ENCODE data around the gene PHYHD1. TPM values are rescaled to one million over a fixed set of nuclear protein-coding genes. Genes with fewer than 3 reads are reported as not detected.
"Not testable (repeated sequence)": the region's sequence is repeated elsewhere in the genome, so short reads cannot be mapped to it uniquely, and the experiment has no call there.

The PHYHD1 gene
- total RNA-seq, 2 experiments from 2014 or later = 0.34 to 0.88 TPM

- intact Hi-C loops (cut with micrococcal nuclease) = loop anchor here (1.0 to 5.0 kb wide), 5 partner anchors 66 to 260 kb away; partner anchors contain the start of genes ENDOG, KYAT1, SET and SH3GLB2
- no peaks in the 10 kb centered on the region for H3K27me3 Mint-ChIP-seq
- no peaks in the 10 kb centered on the region for H3K9me3 Mint-ChIP-seq
- ChIA-PET CTCF (interaction anchor here (1.2 kb wide), 1 partner anchor 129 kb away, joined by 3 read pairs; no protein-coding TSS in a partner anchor), POLR2A (interaction anchor here (0.9 kb wide), 1 partner anchor 129 kb away, joined by 3 read pairs; the partner anchor contains the start of gene ENDOG)
- peak overlapping the region; percentile 98 for H3K4me3 Mint-ChIP-seq
- no peak for DNase-seq
- H3K4me1 Mint-ChIP-seq (ENCODE audit: low read depth) = peaks cover 26% of the 10 kb centered on the region
- peaks cover 21% of the 10 kb centered on the region for H3K36me3 Mint-ChIP-seq
- H3K27ac Mint-ChIP-seq = peak overlapping the region; percentile 98
These were observed 26.4 kb downstream of the PHYHD1 start for GRCh38 chr9:128947277-128947526.

DNA sequence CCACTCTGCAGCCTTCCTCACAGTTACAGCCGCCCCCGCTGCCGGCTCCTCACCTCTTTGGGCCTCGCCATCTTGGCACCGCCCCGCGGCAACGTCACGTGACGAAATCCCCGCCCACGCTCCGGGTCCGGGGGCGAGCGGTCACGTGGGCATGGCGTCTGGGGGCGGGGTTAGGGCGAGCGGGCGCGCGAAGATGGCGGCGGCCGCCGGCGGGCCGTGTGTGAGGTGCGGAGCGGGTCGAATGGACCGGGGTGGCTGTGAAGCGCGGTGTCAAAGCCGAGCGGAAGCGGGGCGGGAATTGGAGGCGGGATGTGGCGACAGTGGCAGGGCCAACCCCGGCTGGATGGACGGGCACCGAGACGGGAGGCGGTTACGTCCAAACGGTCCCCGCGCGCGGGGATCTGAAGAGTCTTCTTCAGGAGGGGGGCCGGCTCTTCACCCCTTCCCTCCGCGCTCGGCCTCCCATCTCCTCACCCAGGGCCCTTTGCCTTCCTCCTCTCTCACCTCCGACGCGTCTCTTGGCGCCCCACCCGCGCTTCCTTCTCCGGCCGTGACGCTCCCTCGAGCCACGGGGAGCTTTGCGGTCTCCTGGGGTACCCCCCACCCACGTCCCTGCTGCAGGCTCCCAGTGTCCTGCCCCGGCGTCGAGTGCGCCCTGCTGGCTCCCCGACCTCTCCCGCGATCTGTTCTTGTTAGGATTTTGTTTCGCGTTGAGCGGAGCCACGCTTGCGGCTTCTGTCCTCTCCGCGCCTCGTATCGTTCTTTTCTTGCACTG is 26.9 kb downstream of the PHYHD1 start, which contains the start of the genes DOLK and NUP188:
TSS of gene DOLK (minus strand) at position 77 of the 775 bp plus-strand sequence. CDS start 300 bp downstream, outside the sequence.
TSS of gene NUP188 (plus strand) at position 173 of the 775 bp plus-strand sequence. CDS start at position 194, 21 bp downstream.
- intact Hi-C loops (cut with micrococcal nuclease) = loop anchor here (1.0 to 5.0 kb wide), 6 partner anchors 66 to 397 kb away; partner anchors contain the start of genes ENDOG, KYAT1, SET and SH3GLB2
- CTCF ChIA-PET = interaction anchor here (1.1 to 1.2 kb wide), 2 partner anchors 130 to 223 kb away, joined by 3 read pairs; partner anchors contain the start of gene ZDHHC12
- Mint-ChIP-seq H3K27ac (peak within 1 kb of the TSS; percentile 98), H3K36me3 (peaks cover 23% of the 10 kb centered on the region), H3K27me3 (no peaks in the 10 kb centered on the region), H3K9me3 (no peaks in the 10 kb centered on the region), H3K4me1 (ENCODE audit: low read depth) (peaks cover 28% of the 10 kb centered on the region), H3K4me3 (peak within 1 kb of the TSS; percentile 98)
- POLR2A ChIA-PET = interaction anchor here (0.7 to 1.4 kb wide), 7 partner anchors 46 to 223 kb away, joined by 3 to 6 read pairs (median 3); partner anchors contain the start of genes ENDOG and ZDHHC12
- DNase-seq = peak; percentile 98

GRCh38 chr9:128961403-128961802 is 40.6 kb downstream of the PHYHD1 start:
- POLR2A ChIA-PET; H3K27ac Mint-ChIP-seq; H3K4me1 Mint-ChIP-seq (ENCODE audit: low read depth); H3K9me3 Mint-ChIP-seq; CTCF ChIA-PET; H3K4me3 Mint-ChIP-seq; DNase-seq; intact Hi-C loops (cut with micrococcal nuclease); H3K27me3 Mint-ChIP-seq: not testable (repeated sequence)
- H3K36me3 Mint-ChIP-seq = peaks cover 32% of the 10 kb centered on the region

DNA sequence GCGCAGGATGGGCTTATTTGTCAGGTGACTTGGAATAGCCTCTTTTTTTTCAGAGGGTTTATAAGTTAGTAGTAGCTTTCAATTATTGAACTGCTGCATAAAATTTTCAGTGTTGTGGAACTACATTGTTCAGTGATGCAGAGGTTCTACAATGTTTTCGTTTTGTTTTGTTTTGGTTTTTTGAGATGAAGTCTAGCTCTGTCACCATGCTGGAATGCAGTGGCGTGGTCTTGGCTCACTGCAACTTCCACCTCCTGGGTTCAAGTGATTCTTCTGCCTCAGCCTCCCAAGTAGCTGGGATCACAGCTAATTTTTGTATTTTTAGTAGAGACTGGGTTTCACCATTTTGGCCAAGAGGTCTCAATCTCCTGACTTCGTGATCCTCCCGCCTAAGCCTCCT is 48.7 kb downstream of the PHYHD1 start:
- intact Hi-C loops (cut with micrococcal nuclease) = no loop called here
- ChIA-PET CTCF (no interaction called here), POLR2A (no interaction called here)
- H3K27ac Mint-ChIP-seq = no peak overlapping the region
- H3K4me1 Mint-ChIP-seq (ENCODE audit: low read depth) = no peaks in the 10 kb centered on the region
- H3K27me3 Mint-ChIP-seq = no peaks in the 10 kb centered on the region
- no peak for DNase-seq
- H3K9me3 Mint-ChIP-seq = no peaks in the 10 kb centered on the region
- peaks cover 44% of the 10 kb centered on the region for H3K36me3 Mint-ChIP-seq
- H3K4me3 Mint-ChIP-seq = no peak overlapping the region

DNA sequence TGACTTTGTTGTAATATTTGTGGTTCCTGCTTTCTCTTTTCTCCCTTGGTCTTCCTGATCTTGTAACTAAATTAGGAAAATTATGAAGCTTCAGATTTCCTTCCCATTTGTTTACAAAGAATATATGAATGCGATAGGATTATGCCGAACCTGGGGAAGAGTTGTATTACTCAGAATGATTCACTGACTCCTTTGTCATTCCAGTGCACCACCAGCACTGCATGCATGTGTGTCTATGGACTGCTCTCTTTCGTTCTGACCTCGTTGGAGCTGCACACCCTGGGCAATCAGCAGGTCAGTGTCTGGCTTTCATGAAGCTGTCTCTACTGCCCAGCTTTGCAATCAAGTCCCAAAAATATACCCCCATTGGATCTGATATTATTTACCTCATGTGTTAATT is 52.2 kb downstream of the PHYHD1 start:
- H3K4me1 Mint-ChIP-seq (ENCODE audit: low read depth) = no peaks in the 10 kb centered on the region
- CTCF ChIA-PET = interaction anchor here (1.5 kb wide), 1 partner anchor 45 kb away, joined by 3 read pairs; no protein-coding TSS in a partner anchor
- H3K36me3 Mint-ChIP-seq = peaks cover 51% of the 10 kb centered on the region
- intact Hi-C loops (cut with micrococcal nuclease) = no loop called here
- no peak overlapping the region for H3K4me3 Mint-ChIP-seq
- H3K9me3 Mint-ChIP-seq = no peaks in the 10 kb centered on the region
- DNase-seq = no peak
- H3K27ac Mint-ChIP-seq = no peak overlapping the region
- no peaks in the 10 kb centered on the region for H3K27me3 Mint-ChIP-seq
- POLR2A ChIA-PET = no interaction called here

GRCh38 chr9:128979111-128979510 is 58.3 kb downstream of the PHYHD1 start:
- no peak for DNase-seq
- intact Hi-C loops (cut with micrococcal nuclease) = no loop called here
- no peaks in the 10 kb centered on the region for H3K9me3 Mint-ChIP-seq

DNA sequence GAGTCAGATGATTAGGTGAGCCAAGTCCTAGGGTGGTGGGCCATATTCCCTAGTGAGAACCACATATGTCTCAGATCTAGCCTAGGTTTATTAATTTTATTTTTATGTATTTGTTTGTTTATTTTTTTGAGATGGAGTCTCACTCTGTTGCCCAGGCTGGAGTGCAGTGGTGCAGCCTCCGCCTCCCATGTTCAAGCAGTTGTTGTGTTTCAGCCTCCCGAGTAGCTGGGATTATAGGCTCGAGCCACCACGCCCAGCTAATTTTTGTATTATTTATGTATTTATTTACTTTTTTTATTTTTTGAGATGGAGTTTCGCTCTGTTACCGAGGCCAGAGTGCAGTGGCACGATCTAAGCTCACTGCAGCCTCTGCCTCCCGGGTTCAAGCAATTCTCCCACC is 62.8 kb downstream of the PHYHD1 start:
- ChIA-PET CTCF (no interaction called here), POLR2A (no interaction called here)
- Mint-ChIP-seq H3K4me3 (no peak overlapping the region), H3K9me3 (no peaks in the 10 kb centered on the region), H3K36me3 (peaks cover 69% of the 10 kb centered on the region), H3K4me1 (ENCODE audit: low read depth) (no peaks in the 10 kb centered on the region), H3K27ac (no peak overlapping the region), H3K27me3 (no peaks in the 10 kb centered on the region)
- intact Hi-C loops (cut with micrococcal nuclease) = no loop called here
- no peak for DNase-seq

More at GRCh38 chr9:128979111-128979510, 58.3 kb downstream of the PHYHD1 start:
- Mint-ChIP-seq H3K4me3 (no peak overlapping the region), H3K27ac (no peak overlapping the region), H3K27me3 (no peaks in the 10 kb centered on the region), H3K36me3 (peaks cover 56% of the 10 kb centered on the region), H3K4me1 (ENCODE audit: low read depth) (no peaks in the 10 kb centered on the region)
- CTCF ChIA-PET = no interaction called here
- POLR2A ChIA-PET = no interaction called here

GRCh38 chr9:128986671-128987070 is 65.9 kb downstream of the PHYHD1 start:
- H3K36me3 Mint-ChIP-seq = peaks cover 55% of the 10 kb centered on the region
- POLR2A ChIA-PET = no interaction called here

DNA sequence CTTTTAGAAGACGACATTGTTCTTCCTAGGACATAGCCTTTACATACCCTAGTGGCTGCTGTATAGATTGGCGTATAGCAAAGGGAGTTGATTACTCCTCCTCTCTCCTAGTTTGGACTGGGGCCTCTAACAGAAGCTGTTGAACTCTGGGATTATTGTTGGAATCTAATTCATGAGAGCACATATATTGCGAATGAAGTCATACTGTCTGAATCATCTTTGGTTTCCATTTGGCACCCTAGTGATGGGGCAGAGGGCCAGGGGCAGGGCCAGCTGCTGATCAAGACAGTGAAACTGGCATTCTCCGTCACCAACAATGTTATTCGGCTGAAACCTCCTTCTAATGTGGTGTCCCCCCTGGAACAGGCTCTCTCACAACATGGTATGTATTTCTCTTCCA is 67.0 kb downstream of the PHYHD1 start:
- CTCF ChIA-PET = no interaction called here

More at GRCh38 chr9:128986671-128987070, 65.9 kb downstream of the PHYHD1 start:
- H3K9me3 Mint-ChIP-seq = no peaks in the 10 kb centered on the region
- no peak overlapping the region for H3K4me3 Mint-ChIP-seq
- intact Hi-C loops (cut with micrococcal nuclease) = no loop called here
- CTCF ChIA-PET = no interaction called here
- H3K27ac Mint-ChIP-seq = no peak overlapping the region
- H3K4me1 Mint-ChIP-seq (ENCODE audit: low read depth) = no peaks in the 10 kb centered on the region
- no peaks in the 10 kb centered on the region for H3K27me3 Mint-ChIP-seq
- DNase-seq = no peak

More for the DNA sequence above, 67.0 kb downstream of the PHYHD1 start:
- H3K4me1 Mint-ChIP-seq (ENCODE audit: low read depth) = no peaks in the 10 kb centered on the region
- intact Hi-C loops (cut with micrococcal nuclease) = no loop called here
- H3K4me3 Mint-ChIP-seq = no peak overlapping the region
- no peak for DNase-seq
- no peaks in the 10 kb centered on the region for H3K9me3 Mint-ChIP-seq
- H3K27ac Mint-ChIP-seq = no peak overlapping the region
- peaks cover 52% of the 10 kb centered on the region for H3K36me3 Mint-ChIP-seq
- POLR2A ChIA-PET = no interaction called here
- no peaks in the 10 kb centered on the region for H3K27me3 Mint-ChIP-seq

Other genes starting within 250 kb of the PHYHD1 start
- 100 to 1,000 TPM; 578 to 592 TPM for gene SET, start 231.8 kb upstream of the PHYHD1 start, total RNA-seq
- gene PKN3, start 218.5 kb upstream of the PHYHD1 start, total RNA-seq = 10 to 100 TPM; 10.4 to 11.4 TPM
- gene ZDHHC12, start 196.9 kb upstream of the PHYHD1 start, total RNA-seq = 10 to 100 TPM; 65.8 to 68.7 TPM
- 10 to 100 TPM; 16.2 to 18.0 TPM for gene ZER1, start 149.1 kb upstream of the PHYHD1 start, total RNA-seq
- 10 to 100 TPM; 14.6 to 14.9 TPM for gene TBC1D13, start 133.7 kb upstream of the PHYHD1 start, total RNA-seq
- gene ENDOG, start 102.5 kb upstream of the PHYHD1 start, total RNA-seq = 10 to 100 TPM; 13.8 to 14.2 TPM
- gene SPOUT1, start 91.2 kb upstream of the PHYHD1 start, total RNA-seq = 10 to 100 TPM; 89.2 to 94.2 TPM
- gene KYAT1, start 39.0 kb upstream of the PHYHD1 start, total RNA-seq = 10 to 100 TPM; 15.9 to 18.1 TPM
- 10 to 100 TPM; 18.0 to 18.7 TPM for gene LRRC8A, start 38.8 kb upstream of the PHYHD1 start, total RNA-seq
- gene DOLK, start 26.6 kb downstream of the PHYHD1 start, total RNA-seq = 1 to 10 TPM; 5.7 to 6.7 TPM
- 100 to 1,000 TPM; 121 to 124 TPM for gene NUP188, start 26.7 kb downstream of the PHYHD1 start, total RNA-seq
- gene SH3GLB2, start 107.3 kb downstream of the PHYHD1 start, total RNA-seq = 10 to 100 TPM; 59.5 to 62.3 TPM
- gene MIGA2, start 115.6 kb downstream of the PHYHD1 start, total RNA-seq = 10 to 100 TPM; 26.1 to 26.5 TPM
- 10 to 100 TPM; 13.9 to 15.3 TPM for gene DOLPP1, start 160.1 kb downstream of the PHYHD1 start, total RNA-seq
- gene CRAT, start 189.8 kb downstream of the PHYHD1 start, total RNA-seq = 10 to 100 TPM; 16.0 to 16.4 TPM
- 10 to 100 TPM; 74.6 to 76.3 TPM for gene PTPA, start 190.4 kb downstream of the PHYHD1 start, total RNA-seq